Stimulated activated CD8-positive, alpha-beta memory T cell treated with anti-CD3 and anti-CD28 coated beads, Interleukin-4, amount 100 ng/mL, for 48 hours (primary cell): ENCODE data around the gene NUTM1.

Source experiments
- DNase-seq: peaks from one replicate; pipeline ENCODE4 v3.0.0-alpha.2; 2020

Gene NUTM1

GRCh38 chr15:34342737-34343575 is at the start of gene NUTM1, which contains the start of gene NOP10:
Gene NUTM1 (plus strand): TSS chr15:34343315. CDS start chr15:34343697, 382 bp downstream.
Gene NOP10 (minus strand): TSS chr15:34343136. CDS start chr15:34343073, 63 bp downstream.
- DNase-seq: peak; percentile 99

- DNase-seq: no peak
These were observed 46.1 kb upstream of the NUTM1 start for GRCh38 chr15:34297059-34297458.

- DNase-seq: no peak
These were observed 42.1 kb upstream of the NUTM1 start for GRCh38 chr15:34301058-34301457.

- no peak for DNase-seq
These were observed 38.5 kb upstream of the NUTM1 start for GRCh38 chr15:34304613-34305012.

GRCh38 chr15:34311563-34311962 is 31.6 kb upstream of the NUTM1 start:
- DNase-seq: no peak

- DNase-seq: no peak
These were observed 28.3 kb upstream of the NUTM1 start for GRCh38 chr15:34314491-34315490.

- DNase-seq: peak; percentile 38
These were observed 24.6 kb upstream of the NUTM1 start for GRCh38 chr15:34318277-34319079.

GRCh38 chr15:34323217-34323616 is 19.9 kb upstream of the NUTM1 start:
- no peak for DNase-seq

- no peak for DNase-seq
These were observed 18.2 kb upstream of the NUTM1 start for GRCh38 chr15:34324933-34325332.

GRCh38 chr15:34325368-34325767 is 17.7 kb upstream of the NUTM1 start:
- DNase-seq: no peak

- no peak for DNase-seq
These were observed 15.2 kb upstream of the NUTM1 start for GRCh38 chr15:34327906-34328305.

GRCh38 chr15:34329006-34329405 is 14.1 kb upstream of the NUTM1 start:
- no peak for DNase-seq

GRCh38 chr15:34330279-34330678 is 12.8 kb upstream of the NUTM1 start:
- no peak for DNase-seq

- no peak for DNase-seq
These were observed 11.3 kb upstream of the NUTM1 start for GRCh38 chr15:34331809-34332208.

- DNase-seq: no peak
These were observed 10.5 kb upstream of the NUTM1 start for GRCh38 chr15:34332553-34333120.

GRCh38 chr15:34334672-34335071 is 8.4 kb upstream of the NUTM1 start:
- DNase-seq: no peak

GRCh38 chr15:34335176-34336032 is 7.7 kb upstream of the NUTM1 start:
- DNase-seq: no peak

- DNase-seq: no peak
These were observed 6.7 kb upstream of the NUTM1 start for GRCh38 chr15:34336231-34336990.

- peak; percentile 50 for DNase-seq
These were observed 6.0 kb upstream of the NUTM1 start for GRCh38 chr15:34336991-34337556.
